Spleen (tissue), 7 donors: ENCODE results near the gene RPL7A.
A peak's percentile ranks its signal among the peaks of the same experiment; 100 is the strongest.

ENCODE experiments used
- POLR2A ChIP-seq, 3 donors: fragments of 450-650 bp; IDR thresholded peaks; one replicate each; pipeline ENCODE4 v1.5.1; 2017; ENCODE audit warnings: antibody characterized with exemption in 3 of 3, mild to moderate bottlenecking in 1 of 3
- POLR2AphosphoS5 ChIP-seq, 3 donors: sonication (generic); formaldehyde crosslinking; IDR thresholded peaks; one replicate each; pipeline ENCODE4 v1.5.1; 2017; ENCODE audit warnings: antibody characterized with exemption in 3 of 3
- TF ChIP-seq, protein P1 (sequence below), 11 experiments: fragments of 200-600 bp in 7 of 11; fragments of 450-650 bp in 4 of 11; sonication (generic) in 4 of 11; IDR thresholded peaks in 8 of 11; conservative IDR thresholded peaks in 3 of 11; 1 replicate in 7 of 11; 2 replicates in 4 of 11; pipeline versions ENCODE4 v1.4.0 to v1.8.0; 2016 to 2021; ENCODE audit warnings: antibody characterized with exemption in 11 of 11, inconsistent platforms in 4 of 11, mild to moderate bottlenecking in 1 of 11
- donor health status: DM: no; HTN: no; CAD: no; lungs with moderate emphysema.
- donor health status: DM: no; HTN: no; CAD: no.
- donor health status: DM: no; HTN: no; CAD: no.

DNA sequence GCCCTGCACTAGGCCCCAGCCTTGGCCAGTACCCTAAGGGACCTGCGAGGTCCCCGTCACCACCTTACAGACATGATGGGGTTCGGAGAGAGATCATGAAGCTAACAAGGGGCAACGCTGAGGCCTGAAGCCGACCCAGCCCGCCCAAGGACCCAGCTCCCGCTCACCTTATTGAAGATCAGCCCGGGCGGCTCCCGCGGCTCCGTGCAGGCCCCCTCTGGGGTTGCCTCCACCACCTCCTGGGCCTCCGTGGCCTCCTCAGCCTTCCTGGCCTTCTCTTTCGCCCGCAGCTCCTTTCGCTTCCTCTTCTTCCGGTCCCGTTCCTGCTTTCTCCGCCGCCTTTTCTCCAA lies 15.7 kb upstream of the RPL7A start:
- TF ChIP-seq, protein P1, sequence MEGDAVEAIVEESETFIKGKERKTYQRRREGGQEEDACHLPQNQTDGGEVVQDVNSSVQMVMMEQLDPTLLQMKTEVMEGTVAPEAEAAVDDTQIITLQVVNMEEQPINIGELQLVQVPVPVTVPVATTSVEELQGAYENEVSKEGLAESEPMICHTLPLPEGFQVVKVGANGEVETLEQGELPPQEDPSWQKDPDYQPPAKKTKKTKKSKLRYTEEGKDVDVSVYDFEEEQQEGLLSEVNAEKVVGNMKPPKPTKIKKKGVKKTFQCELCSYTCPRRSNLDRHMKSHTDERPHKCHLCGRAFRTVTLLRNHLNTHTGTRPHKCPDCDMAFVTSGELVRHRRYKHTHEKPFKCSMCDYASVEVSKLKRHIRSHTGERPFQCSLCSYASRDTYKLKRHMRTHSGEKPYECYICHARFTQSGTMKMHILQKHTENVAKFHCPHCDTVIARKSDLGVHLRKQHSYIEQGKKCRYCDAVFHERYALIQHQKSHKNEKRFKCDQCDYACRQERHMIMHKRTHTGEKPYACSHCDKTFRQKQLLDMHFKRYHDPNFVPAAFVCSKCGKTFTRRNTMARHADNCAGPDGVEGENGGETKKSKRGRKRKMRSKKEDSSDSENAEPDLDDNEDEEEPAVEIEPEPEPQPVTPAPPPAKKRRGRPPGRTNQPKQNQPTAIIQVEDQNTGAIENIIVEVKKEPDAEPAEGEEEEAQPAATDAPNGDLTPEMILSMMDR (IDR thresholded peaks at IDR 0.05 in 8 of 11, conservative IDR thresholded peaks at IDR 0.05 in 3 of 11) = no peak
- TF ChIP-seq POLR2AphosphoS5 (IDR thresholded peaks at IDR 0.05) (peak in 1 of 3 donors; percentile 19), POLR2A (IDR thresholded peaks at IDR 0.05) (no peak)
